NB4 (cell line): ENCODE data around the gene KLF2.

Experiments used
- POLR2A ChIP-seq: IDR thresholded peaks from 2 replicates; pipeline ENCODE4 v1.6.1; 2011; ENCODE audit warnings: mild to moderate bottlenecking; ENCODE audit not compliant: insufficient read length; ENCODE audit errors: extremely low read depth
- TF ChIP-seq, protein P1 (sequence below): IDR thresholded peaks from one replicate; pipeline ENCODE4 v1.5.1; 2012; ENCODE audit warnings: low read depth, low read length
- TF ChIP-seq, protein P2 (sequence below): IDR thresholded peaks from 2 replicates; pipeline ENCODE4 v1.6.1; 2011; ENCODE audit warnings: low read depth, low read length

DNA sequence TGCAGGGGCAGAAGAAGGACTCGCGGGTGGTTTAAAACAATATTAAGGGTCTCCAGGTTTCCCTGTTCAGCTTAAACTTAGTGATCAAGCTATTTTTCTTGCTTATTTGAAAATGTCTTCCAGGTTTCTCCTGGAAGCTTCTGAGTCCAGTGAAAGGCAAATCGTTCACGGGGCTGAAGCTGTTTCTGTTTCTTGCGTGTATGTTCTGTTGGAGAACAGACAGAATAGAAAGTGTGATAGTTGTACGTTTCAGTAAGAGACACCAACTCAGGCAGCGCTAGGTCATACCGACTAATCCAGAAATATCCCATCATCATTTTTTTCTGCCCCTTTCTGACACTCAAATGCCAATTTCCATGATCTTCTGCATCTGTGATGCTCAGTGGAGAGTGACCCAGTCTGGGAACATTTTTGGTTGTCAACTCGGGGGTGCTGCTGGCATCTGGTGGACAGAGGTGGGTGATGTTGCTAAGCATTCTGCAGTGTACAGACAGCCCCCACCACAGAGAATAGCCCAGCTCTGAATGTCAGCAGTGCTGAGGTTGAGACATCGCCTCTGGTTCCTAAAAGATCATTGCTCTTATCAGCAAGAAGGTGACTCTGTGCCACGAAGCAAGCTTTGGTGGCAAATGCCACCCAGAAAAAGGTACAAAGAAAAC lies 4.3 kb downstream of the KLF2 start:
- TF ChIP-seq, protein P1, sequence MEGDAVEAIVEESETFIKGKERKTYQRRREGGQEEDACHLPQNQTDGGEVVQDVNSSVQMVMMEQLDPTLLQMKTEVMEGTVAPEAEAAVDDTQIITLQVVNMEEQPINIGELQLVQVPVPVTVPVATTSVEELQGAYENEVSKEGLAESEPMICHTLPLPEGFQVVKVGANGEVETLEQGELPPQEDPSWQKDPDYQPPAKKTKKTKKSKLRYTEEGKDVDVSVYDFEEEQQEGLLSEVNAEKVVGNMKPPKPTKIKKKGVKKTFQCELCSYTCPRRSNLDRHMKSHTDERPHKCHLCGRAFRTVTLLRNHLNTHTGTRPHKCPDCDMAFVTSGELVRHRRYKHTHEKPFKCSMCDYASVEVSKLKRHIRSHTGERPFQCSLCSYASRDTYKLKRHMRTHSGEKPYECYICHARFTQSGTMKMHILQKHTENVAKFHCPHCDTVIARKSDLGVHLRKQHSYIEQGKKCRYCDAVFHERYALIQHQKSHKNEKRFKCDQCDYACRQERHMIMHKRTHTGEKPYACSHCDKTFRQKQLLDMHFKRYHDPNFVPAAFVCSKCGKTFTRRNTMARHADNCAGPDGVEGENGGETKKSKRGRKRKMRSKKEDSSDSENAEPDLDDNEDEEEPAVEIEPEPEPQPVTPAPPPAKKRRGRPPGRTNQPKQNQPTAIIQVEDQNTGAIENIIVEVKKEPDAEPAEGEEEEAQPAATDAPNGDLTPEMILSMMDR: no peak
- TF ChIP-seq, protein P2, sequence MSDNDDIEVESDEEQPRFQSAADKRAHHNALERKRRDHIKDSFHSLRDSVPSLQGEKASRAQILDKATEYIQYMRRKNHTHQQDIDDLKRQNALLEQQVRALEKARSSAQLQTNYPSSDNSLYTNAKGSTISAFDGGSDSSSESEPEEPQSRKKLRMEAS: no peak
- no peak for TF ChIP-seq POLR2A
